A549 (cell line): ENCODE results near the gene FUCA2. TPM values are rescaled to one million over a fixed set of nuclear protein-coding genes. Genes with fewer than 3 reads are reported as not detected.

Experiments
- ATAC-seq, 2 experiments: fragments of 200-7000 bp in 1 of 2; fragments of >200 bp in 1 of 2; cut with Nextera tagmentation in 1 of 2; cut with Tn5 transposase in 1 of 2; 3 replicates each; pipeline versions ENCODE4 v1.8.0 to v1.9.1; 2018 to 2020; ENCODE audit warnings: mild to moderate bottlenecking in 1 of 2, moderate library complexity in 1 of 2
- CTCF ChIA-PET: fragments of 300-600 bp; sonication (Branson Sonifier 250); formaldehyde crosslinking; extraction: SDS; loops from one replicate; lab custom pipeline; 2021; ENCODE audit warnings: antibody characterized with exemption, inconsistent platforms; lab: Yijun Ruan, JAX
- POLR2A ChIA-PET: fragments of 350-600 bp; formaldehyde crosslinking; extraction: SDS; loops from one replicate; lab custom pipeline; 2021; ENCODE audit warnings: antibody characterized with exemption, inconsistent platforms; lab: Yijun Ruan, JAX
- DNase-seq, 2 experiments: peaks; one replicate each; pipeline versions ENCODE4 v3.0.0 to v3.0.0-alpha.2; 2011 to 2016; ENCODE audit warnings: low read depth in 1 of 2, low spot score in 1 of 2
- FAIRE-seq: peaks from 2 replicates; lab custom pipeline; 2011; peaks lifted over from hg19 to GRCh38; lab: Jason Lieb, UNC
- H3K27ac ChIP-seq, 2 experiments: fragments of >200 bp; sonication (Bioruptor Twin); formaldehyde crosslinking; 3 replicates each; pipeline ENCODE4 v1.5.1; 2016 to 2017
- H3K4me1 ChIP-seq: fragments of >200 bp; sonication (Bioruptor Twin); formaldehyde crosslinking; 3 replicates; pipeline ENCODE4 v1.6.1; 2016
- H3K4me2 ChIP-seq: fragments of >200 bp; sonication (Bioruptor Twin); formaldehyde crosslinking; 3 replicates; pipeline ENCODE4 v1.6.1; 2016
- H3K4me3 ChIP-seq: fragments of >200 bp; sonication (Bioruptor Twin); formaldehyde crosslinking; 3 replicates; pipeline ENCODE4 v1.5.1; 2016
- H3K9me3 ChIP-seq: fragments of >200 bp; sonication (Bioruptor Twin); formaldehyde crosslinking; 3 replicates; pipeline ENCODE4 v1.6.1; 2016
- CBX8 ChIP-seq: fragments of 200-600 bp; sonication (generic); IDR thresholded peaks from 2 replicates; pipeline ENCODE4 v1.6.1; 2016
- CEBPB ChIP-seq, 2 experiments: fragments of >200 bp in 1 of 2; sonication (Bioruptor Twin) in 1 of 2; formaldehyde crosslinking in 1 of 2; IDR thresholded peaks; 2 replicates each; pipeline ENCODE4 v1.6.1; 2012 to 2016
- CHD2 ChIP-seq: fragments of 150-350 bp; IDR thresholded peaks from 2 replicates; pipeline ENCODE4 v1.6.1; 2014; ENCODE audit warnings: low read length; ENCODE audit not compliant: partially characterized antibody
- CHD4 ChIP-seq: fragments of 200-600 bp; sonication (generic); IDR thresholded peaks from 2 replicates; pipeline ENCODE4 v1.6.1; 2016; ENCODE audit warnings: antibody characterized with exemption, mild to moderate bottlenecking, borderline replicate concordance
- EHMT2 ChIP-seq: fragments of 200-600 bp; sonication (generic); IDR thresholded peaks from 2 replicates; pipeline ENCODE4 v1.6.1; 2016; ENCODE audit warnings: antibody characterized with exemption, low read depth, mild to moderate bottlenecking, moderate library complexity
- FOSL2 ChIP-seq, 2 experiments: fragments of 450-650 bp in 1 of 2; fragments of >200 bp in 1 of 2; sonication (Bioruptor Twin) in 1 of 2; formaldehyde crosslinking; IDR thresholded peaks; 2 replicates each; pipeline versions ENCODE4 v1.5.0 to v1.6.1; 2016 to 2020; ENCODE audit warnings: mild to moderate bottlenecking in 1 of 2, moderate library complexity in 1 of 2
- GATA3 ChIP-seq: IDR thresholded peaks from 2 replicates; pipeline ENCODE4 v1.6.1; 2012; ENCODE audit warnings: borderline replicate concordance
- HEYL ChIP-seq: fragments of 250-450 bp; sonication (Bioruptor Pico); IDR thresholded peaks from 2 replicates; pipeline ENCODE4 v1.8.0; 2021; ENCODE audit warnings: mild to moderate bottlenecking, moderate library complexity
- HOXA7 ChIP-seq: fragments of 250-450 bp; sonication (Bioruptor Pico); IDR thresholded peaks from 2 replicates; pipeline ENCODE4 v1.5.0; 2020; ENCODE audit warnings: mild to moderate bottlenecking, moderate library complexity
- KDM1A ChIP-seq: fragments of 200-600 bp; sonication (generic); IDR thresholded peaks from 2 replicates; pipeline ENCODE4 v1.6.1; 2016; ENCODE audit warnings: low read depth, mild to moderate bottlenecking
- MAFK ChIP-seq: fragments of 450-650 bp; IDR thresholded peaks from 2 replicates; pipeline ENCODE4 v1.6.1; 2014; ENCODE audit not compliant: partially characterized antibody
- MAZ ChIP-seq: fragments of 150-350 bp; IDR thresholded peaks from 2 replicates; pipeline ENCODE4 v1.6.1; 2014; ENCODE audit warnings: antibody characterized with exemption, low read depth, low read length, borderline replicate concordance
- NR3C1 ChIP-seq: fragments of >200 bp; sonication (Bioruptor Twin); formaldehyde crosslinking; IDR thresholded peaks from 3 replicates; pipeline ENCODE4 v1.6.1; 2017
- PHF8 ChIP-seq: fragments of 200-600 bp; sonication (generic); IDR thresholded peaks from 2 replicates; pipeline ENCODE4 v1.6.1; 2016; ENCODE audit warnings: low read depth, mild to moderate bottlenecking, antibody characterized with exemption, moderate library complexity, borderline replicate concordance
- POLR2AphosphoS2 ChIP-seq: conservative IDR thresholded peaks from 2 replicates; pipeline ENCODE4 v1.6.1; 2012; ENCODE audit warnings: low read length, improper control_type of control experiment, inconsistent platforms
- RAD21 ChIP-seq, 2 experiments: fragments of >200 bp in 1 of 2; sonication (Bioruptor Twin) in 1 of 2; formaldehyde crosslinking in 1 of 2; IDR thresholded peaks in 1 of 2; conservative IDR thresholded peaks in 1 of 2; 2 replicates in 1 of 2; 3 replicates in 1 of 2; pipeline ENCODE4 v1.6.1; 2012 to 2018; ENCODE audit warnings: inconsistent platforms in 1 of 2
- RARB ChIP-seq: fragments of 250-450 bp; sonication (Bioruptor Pico); IDR thresholded peaks from 2 replicates; pipeline ENCODE4 v1.8.0; 2021; ENCODE audit warnings: mild to moderate bottlenecking, moderate library complexity
- TFCP2L1 ChIP-seq: fragments of 250-450 bp; sonication (Bioruptor Pico); IDR thresholded peaks from 2 replicates; pipeline ENCODE4 v1.5.0; 2021; ENCODE audit warnings: mild to moderate bottlenecking
- ZC3H11A ChIP-seq: fragments of 450-650 bp; IDR thresholded peaks from 2 replicates; pipeline ENCODE4 v1.6.1; 2014; ENCODE audit warnings: antibody characterized with exemption, mild to moderate bottlenecking
- WGBS: methylation state at CpG from one replicate; pipeline ENCODE4 v1.1.6; 2017; ENCODE audit errors: missing lambda C conversion rate; 5-methylcytosine and 5-hydroxymethylcytosine counted together
- polyA plus RNA-seq, 4 experiments: library from polyadenylated mRNA; depleted of rRNA in 3 of 4; stranded (reverse); fragments of >200 nt; fragmentation: RNase III in 1 of 4; extraction: RNeasy Plus Mini Kit Qiagen cat#74134 plus additional on column Dnase treatment in 1 of 4; gene quantifications; 2 replicates in 3 of 4; 3 replicates in 1 of 4; pipeline ENCODE4 v1.2.3, GENCODE V29; 2011 to 2017
- TF ChIP-seq, protein P1 (sequence below): fragments of >200 bp; sonication (Bioruptor Twin); formaldehyde crosslinking; IDR thresholded peaks from 3 replicates; pipeline ENCODE4 v1.5.1; 2016
- TF ChIP-seq, protein P2 (sequence below): fragments of 150-350 bp; IDR thresholded peaks from 2 replicates; pipeline ENCODE4 v1.6.1; 2014; ENCODE audit warnings: low read depth, mild to moderate bottlenecking, low read length
- TF ChIP-seq, protein P3 (sequence below): fragments of >200 bp; sonication (Bioruptor Twin); formaldehyde crosslinking; IDR thresholded peaks from 2 replicates; pipeline ENCODE4 v1.6.1; 2016
- TF ChIP-seq, protein P4 (sequence below): fragments of >200 bp; sonication (Bioruptor Twin); formaldehyde crosslinking; IDR thresholded peaks from 3 replicates; pipeline ENCODE4 v1.6.1; 2016
- TF ChIP-seq, protein P5 (sequence below): fragments of 250-450 bp; sonication (Bioruptor Pico); IDR thresholded peaks from 2 replicates; pipeline ENCODE4 v1.5.0; 2020; ENCODE audit warnings: low read depth, mild to moderate bottlenecking, moderate library complexity
- TF ChIP-seq, protein P6 (sequence below): fragments of 200-600 bp; sonication (generic); IDR thresholded peaks from 2 replicates; pipeline ENCODE4 v1.6.1; 2016; ENCODE audit warnings: antibody characterized with exemption, mild to moderate bottlenecking, moderate library complexity

FUCA2 gene
- polyA plus RNA-seq, 2 of the 4 experiments (the other 2 are of a cell fraction) = 46.9 to 55.5 TPM

DNA sequence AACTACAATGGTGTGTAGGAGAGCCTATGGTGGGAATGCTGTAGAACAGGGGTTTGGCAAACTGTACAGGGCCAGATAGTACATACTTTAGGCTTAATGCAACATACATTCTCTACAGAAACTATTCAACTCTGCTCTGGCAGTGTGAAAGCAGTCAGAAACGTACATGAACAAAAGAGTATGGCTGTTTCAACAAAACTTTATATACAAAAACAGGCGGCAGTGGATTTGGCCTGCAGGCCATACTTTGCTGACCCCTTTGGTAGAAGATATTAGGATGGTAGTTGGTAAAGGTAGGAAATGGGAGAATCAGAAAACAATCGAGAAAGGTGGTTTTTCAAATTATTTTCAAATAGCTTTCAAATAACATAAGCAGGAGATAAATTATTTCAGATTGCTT is 24.8 kb downstream of the FUCA2 start (continued):
- TF ChIP-seq, protein P1, sequence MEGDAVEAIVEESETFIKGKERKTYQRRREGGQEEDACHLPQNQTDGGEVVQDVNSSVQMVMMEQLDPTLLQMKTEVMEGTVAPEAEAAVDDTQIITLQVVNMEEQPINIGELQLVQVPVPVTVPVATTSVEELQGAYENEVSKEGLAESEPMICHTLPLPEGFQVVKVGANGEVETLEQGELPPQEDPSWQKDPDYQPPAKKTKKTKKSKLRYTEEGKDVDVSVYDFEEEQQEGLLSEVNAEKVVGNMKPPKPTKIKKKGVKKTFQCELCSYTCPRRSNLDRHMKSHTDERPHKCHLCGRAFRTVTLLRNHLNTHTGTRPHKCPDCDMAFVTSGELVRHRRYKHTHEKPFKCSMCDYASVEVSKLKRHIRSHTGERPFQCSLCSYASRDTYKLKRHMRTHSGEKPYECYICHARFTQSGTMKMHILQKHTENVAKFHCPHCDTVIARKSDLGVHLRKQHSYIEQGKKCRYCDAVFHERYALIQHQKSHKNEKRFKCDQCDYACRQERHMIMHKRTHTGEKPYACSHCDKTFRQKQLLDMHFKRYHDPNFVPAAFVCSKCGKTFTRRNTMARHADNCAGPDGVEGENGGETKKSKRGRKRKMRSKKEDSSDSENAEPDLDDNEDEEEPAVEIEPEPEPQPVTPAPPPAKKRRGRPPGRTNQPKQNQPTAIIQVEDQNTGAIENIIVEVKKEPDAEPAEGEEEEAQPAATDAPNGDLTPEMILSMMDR = no peak
- TF ChIP-seq CBX8 (no peak), PHF8 (no peak), FOSL2 (IDR thresholded peaks at IDR 0.05) (no peak), FOSL2 (CRISPR knock-in tag; IDR thresholded peaks at IDR 0.05) (no peak), CHD2 (no peak), ZC3H11A (no peak), RARB (CRISPR knock-in tag) (no peak), GATA3 (no peak)
- TF ChIP-seq, protein P2, sequence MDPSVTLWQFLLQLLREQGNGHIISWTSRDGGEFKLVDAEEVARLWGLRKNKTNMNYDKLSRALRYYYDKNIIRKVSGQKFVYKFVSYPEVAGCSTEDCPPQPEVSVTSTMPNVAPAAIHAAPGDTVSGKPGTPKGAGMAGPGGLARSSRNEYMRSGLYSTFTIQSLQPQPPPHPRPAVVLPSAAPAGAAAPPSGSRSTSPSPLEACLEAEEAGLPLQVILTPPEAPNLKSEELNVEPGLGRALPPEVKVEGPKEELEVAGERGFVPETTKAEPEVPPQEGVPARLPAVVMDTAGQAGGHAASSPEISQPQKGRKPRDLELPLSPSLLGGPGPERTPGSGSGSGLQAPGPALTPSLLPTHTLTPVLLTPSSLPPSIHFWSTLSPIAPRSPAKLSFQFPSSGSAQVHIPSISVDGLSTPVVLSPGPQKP = no peak
- TF ChIP-seq, protein P3, sequence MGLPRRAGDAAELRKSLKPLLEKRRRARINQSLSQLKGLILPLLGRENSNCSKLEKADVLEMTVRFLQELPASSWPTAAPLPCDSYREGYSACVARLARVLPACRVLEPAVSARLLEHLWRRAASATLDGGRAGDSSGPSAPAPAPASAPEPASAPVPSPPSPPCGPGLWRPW = no peak
- TF ChIP-seq, all 56 proteins: peak for 0

DNA sequence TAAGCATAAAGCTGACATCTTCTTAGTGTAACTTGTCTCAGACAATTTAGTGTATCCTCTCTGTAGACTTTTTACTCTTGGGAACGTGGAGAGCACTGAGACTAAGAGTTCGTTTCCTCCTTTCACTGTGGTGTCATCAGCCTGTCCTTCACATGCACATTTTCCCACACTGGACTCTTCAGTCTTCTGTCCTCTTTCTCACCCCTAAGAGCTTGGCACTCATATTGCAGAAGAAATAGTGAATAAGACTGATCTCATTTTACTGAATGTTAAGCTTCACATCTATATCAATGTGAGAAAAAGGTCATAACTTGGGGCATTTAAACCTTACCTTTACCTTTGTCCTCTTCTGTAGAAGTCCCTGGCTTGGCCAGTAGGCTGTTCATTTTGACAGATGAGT is 25.6 kb downstream of the FUCA2 start:
- H3K4me3 ChIP-seq = no peak overlapping the region
- FAIRE-seq = no peak
- H3K27ac ChIP-seq = no peak overlapping the region
- CTCF ChIA-PET = no interaction called here
- TF ChIP-seq NR3C1 (no peak), GATA3 (no peak), CEBPB (IDR thresholded peaks at IDR 0.05) (no peak), KDM1A (no peak), POLR2AphosphoS2 (no peak), HEYL (CRISPR knock-in tag) (no peak), EHMT2 (no peak), CHD4 (no peak), MAFK (no peak), RARB (CRISPR knock-in tag) (no peak), RAD21 (conservative IDR thresholded peaks at IDR 0.05 in 1 of 2, IDR thresholded peaks at IDR 0.05 in 1 of 2) (no peak), FOSL2 (IDR thresholded peaks at IDR 0.05) (no peak), FOSL2 (CRISPR knock-in tag; IDR thresholded peaks at IDR 0.05) (no peak), MAZ (no peak), HOXA7 (no peak), TFCP2L1 (CRISPR knock-in tag) (no peak)
- TF ChIP-seq, protein P4, sequence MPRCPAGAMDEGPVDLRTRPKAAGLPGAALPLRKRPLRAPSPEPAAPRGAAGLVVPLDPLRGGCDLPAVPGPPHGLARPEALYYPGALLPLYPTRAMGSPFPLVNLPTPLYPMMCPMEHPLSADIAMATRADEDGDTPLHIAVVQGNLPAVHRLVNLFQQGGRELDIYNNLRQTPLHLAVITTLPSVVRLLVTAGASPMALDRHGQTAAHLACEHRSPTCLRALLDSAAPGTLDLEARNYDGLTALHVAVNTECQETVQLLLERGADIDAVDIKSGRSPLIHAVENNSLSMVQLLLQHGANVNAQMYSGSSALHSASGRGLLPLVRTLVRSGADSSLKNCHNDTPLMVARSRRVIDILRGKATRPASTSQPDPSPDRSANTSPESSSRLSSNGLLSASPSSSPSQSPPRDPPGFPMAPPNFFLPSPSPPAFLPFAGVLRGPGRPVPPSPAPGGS = no peak
- TF ChIP-seq, protein P5, sequence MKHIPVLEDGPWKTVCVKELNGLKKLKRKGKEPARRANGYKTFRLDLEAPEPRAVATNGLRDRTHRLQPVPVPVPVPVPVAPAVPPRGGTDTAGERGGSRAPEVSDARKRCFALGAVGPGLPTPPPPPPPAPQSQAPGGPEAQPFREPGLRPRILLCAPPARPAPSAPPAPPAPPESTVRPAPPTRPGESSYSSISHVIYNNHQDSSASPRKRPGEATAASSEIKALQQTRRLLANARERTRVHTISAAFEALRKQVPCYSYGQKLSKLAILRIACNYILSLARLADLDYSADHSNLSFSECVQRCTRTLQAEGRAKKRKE (CRISPR knock-in tag) = no peak
- TF ChIP-seq, protein P6, sequence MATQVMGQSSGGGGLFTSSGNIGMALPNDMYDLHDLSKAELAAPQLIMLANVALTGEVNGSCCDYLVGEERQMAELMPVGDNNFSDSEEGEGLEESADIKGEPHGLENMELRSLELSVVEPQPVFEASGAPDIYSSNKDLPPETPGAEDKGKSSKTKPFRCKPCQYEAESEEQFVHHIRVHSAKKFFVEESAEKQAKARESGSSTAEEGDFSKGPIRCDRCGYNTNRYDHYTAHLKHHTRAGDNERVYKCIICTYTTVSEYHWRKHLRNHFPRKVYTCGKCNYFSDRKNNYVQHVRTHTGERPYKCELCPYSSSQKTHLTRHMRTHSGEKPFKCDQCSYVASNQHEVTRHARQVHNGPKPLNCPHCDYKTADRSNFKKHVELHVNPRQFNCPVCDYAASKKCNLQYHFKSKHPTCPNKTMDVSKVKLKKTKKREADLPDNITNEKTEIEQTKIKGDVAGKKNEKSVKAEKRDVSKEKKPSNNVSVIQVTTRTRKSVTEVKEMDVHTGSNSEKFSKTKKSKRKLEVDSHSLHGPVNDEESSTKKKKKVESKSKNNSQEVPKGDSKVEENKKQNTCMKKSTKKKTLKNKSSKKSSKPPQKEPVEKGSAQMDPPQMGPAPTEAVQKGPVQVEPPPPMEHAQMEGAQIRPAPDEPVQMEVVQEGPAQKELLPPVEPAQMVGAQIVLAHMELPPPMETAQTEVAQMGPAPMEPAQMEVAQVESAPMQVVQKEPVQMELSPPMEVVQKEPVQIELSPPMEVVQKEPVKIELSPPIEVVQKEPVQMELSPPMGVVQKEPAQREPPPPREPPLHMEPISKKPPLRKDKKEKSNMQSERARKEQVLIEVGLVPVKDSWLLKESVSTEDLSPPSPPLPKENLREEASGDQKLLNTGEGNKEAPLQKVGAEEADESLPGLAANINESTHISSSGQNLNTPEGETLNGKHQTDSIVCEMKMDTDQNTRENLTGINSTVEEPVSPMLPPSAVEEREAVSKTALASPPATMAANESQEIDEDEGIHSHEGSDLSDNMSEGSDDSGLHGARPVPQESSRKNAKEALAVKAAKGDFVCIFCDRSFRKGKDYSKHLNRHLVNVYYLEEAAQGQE = no peak
- 69% methylated on average over 2 of the region's 2 CpGs for WGBS
- no peaks in the 10 kb centered on the region for H3K9me3 ChIP-seq
- POLR2A ChIA-PET = no interaction called here
- H3K4me2 ChIP-seq = no peak overlapping the region
- no peak; a peak in 1 of 6 replicates for ATAC-seq
- H3K4me1 ChIP-seq = no peaks in the 10 kb centered on the region
- DNase-seq = no peak
